Placental pericyte (primary cell): Measurements from ENCODE around the gene VTI1B. TPM values are rescaled to one million over a fixed set of nuclear protein-coding genes. Genes with fewer than 3 reads are reported as not detected.

Source experiments
- small RNA-seq: library from RNA; depleted of rRNA; stranded (forward); fragments of <200 nt; gene quantifications from one replicate; pipeline ENCODE3, GENCODE V24; 2012; ENCODE audit warnings: low replicate concordance
- total RNA-seq: library from RNA; depleted of rRNA; stranded (reverse); fragments of >200 nt; gene quantifications from 2 replicates; pipeline ENCODE4 v1.2.3, GENCODE V29; 2012

The VTI1B gene, protein sequence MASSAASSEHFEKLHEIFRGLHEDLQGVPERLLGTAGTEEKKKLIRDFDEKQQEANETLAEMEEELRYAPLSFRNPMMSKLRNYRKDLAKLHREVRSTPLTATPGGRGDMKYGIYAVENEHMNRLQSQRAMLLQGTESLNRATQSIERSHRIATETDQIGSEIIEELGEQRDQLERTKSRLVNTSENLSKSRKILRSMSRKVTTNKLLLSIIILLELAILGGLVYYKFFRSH
- 43.1 and 57.6 TPM in 2 replicates for total RNA-seq

GRCh38 chr14:67674480-67675218, at the start of gene VTI1B:
Gene VTI1B (minus strand): TSS chr14:67674632. CDS start chr14:67674489, 143 bp downstream.

GRCh38 chr14:67701492-67701891, 27.1 kb upstream of the VTI1B start, which contains the start of gene RDH12:
Gene RDH12 (plus strand): TSS chr14:67701886. CDS start chr14:67722643, 20,757 bp downstream.

DNA sequence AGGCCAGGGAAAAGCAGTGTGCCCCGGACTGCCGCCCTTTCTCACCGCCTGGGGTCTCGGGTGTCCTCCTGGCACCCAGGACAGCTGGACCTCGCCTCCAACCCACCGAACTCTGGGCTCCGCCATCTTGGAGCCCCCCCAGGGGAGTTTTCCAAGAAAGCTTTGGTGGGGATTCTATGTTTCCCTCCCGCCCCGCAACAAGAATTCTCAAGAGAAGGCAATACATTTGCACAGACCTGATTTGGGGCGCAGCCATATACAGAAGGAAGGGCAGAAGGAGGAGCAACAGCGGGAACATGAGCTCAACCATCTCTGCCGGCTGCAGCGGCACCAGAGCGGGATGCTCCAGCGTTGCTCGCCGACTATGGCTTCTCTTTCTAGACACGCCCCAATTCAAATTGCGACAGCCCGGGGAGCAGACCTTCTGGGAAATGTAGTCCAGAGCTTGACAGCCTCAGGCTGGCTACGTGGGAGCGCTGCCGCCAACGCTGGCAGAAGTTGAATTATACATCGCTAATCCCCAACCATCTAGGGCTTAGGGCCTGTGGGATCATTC, 21.0 kb upstream of the VTI1B start, which contains the start of gene RDH11:
Gene RDH11, minus strand, starts transcription at position 371 of the 556 bp plus-strand sequence. Its CDS starts 61 bp downstream, at position 310.

DNA sequence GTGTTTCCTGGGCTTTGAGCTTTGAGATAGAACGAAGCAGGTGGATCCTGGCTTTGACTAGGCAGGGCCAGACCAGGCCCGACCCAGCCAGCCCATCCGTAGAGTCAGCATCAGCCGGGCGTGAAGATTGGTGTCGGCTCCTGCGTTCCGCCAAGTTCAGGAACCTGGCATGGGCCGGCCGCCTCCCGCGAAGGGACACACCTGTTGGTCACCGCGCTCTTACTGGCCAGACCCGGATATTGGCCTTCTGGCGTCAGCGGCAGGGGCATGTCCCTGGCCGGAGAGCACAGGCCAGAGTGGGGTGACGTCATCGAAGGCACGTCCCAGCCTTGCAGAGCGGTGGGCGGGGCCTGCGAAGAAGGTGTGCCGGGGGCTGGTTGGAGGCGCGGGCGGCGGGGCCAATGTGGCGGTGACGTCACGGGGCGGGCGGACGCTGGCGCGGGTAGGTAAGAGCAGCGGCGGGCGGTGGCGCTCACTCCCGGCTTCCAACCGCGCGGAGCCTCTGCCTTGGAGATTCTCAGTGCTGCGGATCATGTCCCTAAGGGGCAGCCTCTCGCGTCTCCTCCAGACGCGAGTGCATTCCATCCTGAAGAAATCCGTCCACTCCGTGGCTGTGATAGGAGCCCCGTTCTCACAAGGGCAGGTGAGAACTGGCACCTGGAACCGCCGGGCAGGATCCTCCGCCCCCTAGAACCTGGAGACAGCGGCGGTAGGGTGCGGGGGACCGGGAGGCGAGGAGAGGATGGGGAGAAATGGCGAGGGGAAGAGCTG, 54.8 kb downstream of the VTI1B start, which contains the start of gene ARG2:
Gene ARG2, plus strand, starts transcription at position 475 of the 771 bp plus-strand sequence. Its CDS starts 58 bp downstream, at position 533.

DNA sequence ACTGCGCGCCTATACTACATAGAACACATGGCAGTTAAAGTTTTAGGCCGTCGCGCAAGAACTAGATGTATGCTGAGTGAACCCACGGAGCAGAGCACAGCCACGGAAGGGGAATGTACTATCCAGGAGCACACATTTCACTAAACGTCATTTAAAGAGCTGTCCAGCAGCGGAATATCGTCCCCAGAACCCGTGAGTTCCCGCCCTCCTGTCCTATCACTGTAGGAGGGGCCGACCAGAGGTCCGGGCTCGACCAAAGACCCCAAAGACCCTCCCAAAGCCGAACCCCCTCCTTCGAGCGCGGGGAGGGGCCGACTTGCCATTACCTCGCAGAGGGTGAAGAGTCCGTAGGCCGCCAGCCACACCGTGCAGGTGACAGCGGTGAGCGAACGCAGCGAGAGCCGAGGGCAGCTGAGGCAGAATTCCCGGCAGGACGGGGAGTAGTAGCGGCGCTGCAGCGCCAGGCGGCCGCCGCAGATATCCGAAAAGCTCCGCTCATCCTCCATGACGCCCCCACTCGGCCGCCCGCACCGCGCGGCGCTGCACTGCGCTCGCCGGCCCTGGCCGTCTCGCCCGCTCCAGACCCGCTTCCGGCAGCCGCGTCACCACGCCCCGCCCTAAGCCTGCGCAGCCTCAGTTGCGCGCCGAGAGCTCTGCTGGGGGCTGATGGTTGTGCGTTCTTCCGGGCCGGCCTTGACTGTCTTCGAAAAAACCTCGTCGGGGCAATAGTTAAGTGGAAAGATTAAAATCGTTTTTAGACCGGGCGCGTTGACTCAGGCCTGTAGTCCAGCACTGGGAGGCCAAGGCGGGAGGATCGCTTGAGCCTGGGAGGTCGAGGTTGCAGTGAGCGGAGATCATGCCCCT, 74.5 kb downstream of the VTI1B start, which contains the start of gene PIGH:
Gene PIGH, minus strand, starts transcription at position 571 of the 864 bp plus-strand sequence. Its CDS starts 65 bp downstream, at position 506.

Small RNAs within 50 kb of the gene (small RNA-seq; reads per million reads assigned to genes)
- gene AL132640.3: not detected
- gene RF00019: not detected
- not detected for gene RN7SL369P
- not detected for gene RNA5SP386

Other genes with a start within 250 kb of the VTI1B start
- 0.43 and 0.88 TPM in 2 replicates for gene TMEM229B, start 185.9 kb downstream of the VTI1B start, total RNA-seq
- gene PLEKHH1, start 141.3 kb downstream of the VTI1B start, total RNA-seq: 1.1 and 1.3 TPM in 2 replicates
- gene PIGH, start 74.4 kb downstream of the VTI1B start, total RNA-seq: 10.9 and 17.3 TPM in 2 replicates
- gene ARG2, start 54.7 kb downstream of the VTI1B start, total RNA-seq: 8.0 and 9.2 TPM in 2 replicates
- gene RDH11, start 21.1 kb upstream of the VTI1B start, total RNA-seq: 97.2 and 147 TPM in 2 replicates
- under 0.01 TPM in 1 of 2 replicates, not detected in the other for gene RDH12, start 27.3 kb upstream of the VTI1B start, total RNA-seq
- 35.2 and 42.5 TPM in 2 replicates for gene ZFYVE26, start 142.0 kb upstream of the VTI1B start, total RNA-seq
- gene RAD51B, start 145.1 kb upstream of the VTI1B start, total RNA-seq: 22.8 and 38.1 TPM in 2 replicates